DND-41 (cell line): ENCODE measurements around the gene OCA2.

Experiments
- CTCF ChIP-seq: IDR thresholded peaks from 2 replicates; pipeline ENCODE4 v1.5.1; 2012; ENCODE audit warnings: borderline replicate concordance, low read length, moderate library complexity, mild to moderate bottlenecking; ENCODE audit not compliant: poor library complexity, severe bottlenecking; ENCODE audit errors: extremely low read depth
- EZH2 ChIP-seq: IDR thresholded peaks from 3 replicates; pipeline ENCODE4 v1.6.1; 2012; ENCODE audit warnings: borderline replicate concordance, low read depth, mild to moderate bottlenecking, moderate library complexity, low read length, inconsistent platforms; ENCODE audit not compliant: severe bottlenecking

DNA sequence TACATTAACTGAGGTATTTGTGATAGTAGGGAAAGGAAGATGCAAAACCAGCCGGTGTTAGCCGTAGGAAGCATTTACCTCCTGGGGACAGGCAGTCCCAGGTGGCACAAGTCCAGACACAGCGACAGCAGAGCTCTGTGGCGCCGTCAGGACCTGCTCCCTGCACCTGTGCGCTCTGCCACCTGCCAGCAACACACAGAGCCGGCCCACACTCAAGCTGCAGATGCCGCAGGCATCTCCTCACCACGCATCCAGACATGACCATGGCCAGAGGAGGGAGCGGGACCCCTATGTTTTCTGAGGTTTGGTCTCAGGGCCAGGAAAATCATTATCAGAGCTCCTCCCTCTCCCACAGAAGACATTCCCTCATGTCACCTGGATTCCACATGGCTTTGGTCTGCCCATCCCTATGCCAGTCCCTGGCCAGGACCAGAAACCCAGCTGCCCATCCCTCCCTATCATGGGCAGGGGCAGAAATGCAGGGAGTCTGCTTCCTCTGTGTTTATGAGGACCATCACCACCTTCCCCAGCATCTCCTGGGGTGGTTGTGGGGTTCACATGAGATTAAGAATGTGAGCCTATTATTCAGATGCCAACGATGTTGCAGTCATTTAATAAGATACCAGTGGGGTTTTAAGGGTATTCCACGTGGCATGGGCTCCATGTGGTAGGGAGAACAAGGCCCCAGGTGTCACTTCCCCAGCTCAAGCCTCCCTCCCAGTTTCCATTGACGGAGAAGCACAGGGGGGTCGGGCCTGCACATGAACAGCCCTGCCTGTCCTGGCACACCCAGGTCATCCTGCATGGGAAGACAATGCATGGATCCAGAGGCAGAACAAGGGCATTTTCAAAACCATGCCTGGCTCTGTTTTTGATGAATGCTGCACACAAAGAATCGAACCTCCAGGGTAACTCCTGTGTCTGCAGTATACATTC, 251.1 kb downstream of the OCA2 start:
- TF ChIP-seq CTCF (no peak), EZH2 (no peak)
